DMS 273 treated with DMSO at 0.1 percent for 48 hours (cell line): ENCODE data around the gene NPVF.

Source experiments
- DNase-seq: peaks from one replicate; lab custom pipeline; 2025; lab: John Stamatoyannopoulos, UW

The NPVF gene

DNA sequence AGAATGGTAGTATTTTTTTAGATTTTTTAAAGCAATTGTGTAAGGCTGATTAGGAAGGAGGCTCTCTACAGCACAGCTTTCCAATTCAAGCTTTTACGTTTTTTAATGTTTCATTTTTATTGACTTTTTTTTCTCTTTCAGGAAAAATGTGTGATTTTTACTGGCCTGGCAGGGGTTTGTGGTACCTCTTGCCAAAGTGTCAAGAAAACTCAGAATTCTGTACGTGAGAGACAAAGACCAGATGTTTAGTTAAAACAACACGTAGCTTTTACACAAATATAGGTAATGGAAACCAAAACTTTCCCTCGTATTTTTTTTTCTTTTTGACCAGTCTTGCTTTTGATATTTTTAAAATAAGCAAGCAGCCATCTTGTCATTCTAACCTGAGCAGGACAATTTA is 6.0 kb upstream of the NPVF start:
- no peak for DNase-seq

DNA sequence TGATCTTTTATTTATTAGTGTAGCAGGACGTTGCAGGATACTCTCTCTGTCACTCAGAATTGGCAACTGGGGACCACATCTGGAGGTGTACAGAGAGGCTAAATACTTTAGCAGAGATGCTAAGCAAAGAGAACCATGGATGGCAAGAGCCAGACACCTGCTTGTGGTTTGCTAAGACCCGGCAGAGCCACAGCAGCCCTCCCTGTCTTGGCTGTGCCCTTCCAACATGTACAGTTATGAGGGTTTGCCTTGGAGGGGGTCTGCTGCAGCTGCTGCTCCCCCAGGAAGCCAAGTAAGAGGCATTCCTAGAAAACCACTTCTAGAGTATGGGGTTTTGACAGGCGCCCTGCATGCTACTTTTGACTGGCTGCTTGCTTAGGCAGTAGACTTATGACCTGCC is 5.1 kb downstream of the NPVF start:
- no peak for DNase-seq

DNA sequence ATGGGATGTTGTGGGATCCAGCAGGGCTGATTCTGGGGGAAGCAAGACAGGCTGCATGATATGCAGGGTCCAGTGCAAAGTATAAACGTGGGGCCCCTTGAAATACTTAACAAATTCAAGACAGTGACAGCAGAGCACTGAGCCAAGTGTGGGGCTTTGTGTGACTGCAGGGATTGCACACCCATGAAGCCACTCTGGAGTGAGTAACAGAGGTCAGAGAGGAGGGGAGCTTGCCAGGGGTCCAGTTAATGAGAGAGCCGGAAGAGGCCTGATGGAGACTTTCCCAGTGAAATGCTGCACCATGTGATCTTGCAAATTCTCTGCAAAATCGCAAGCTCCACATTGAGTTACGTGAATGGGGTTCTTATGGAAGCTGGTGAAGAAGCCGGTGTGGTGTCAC is 5.6 kb downstream of the NPVF start:
- DNase-seq: no peak

DNA sequence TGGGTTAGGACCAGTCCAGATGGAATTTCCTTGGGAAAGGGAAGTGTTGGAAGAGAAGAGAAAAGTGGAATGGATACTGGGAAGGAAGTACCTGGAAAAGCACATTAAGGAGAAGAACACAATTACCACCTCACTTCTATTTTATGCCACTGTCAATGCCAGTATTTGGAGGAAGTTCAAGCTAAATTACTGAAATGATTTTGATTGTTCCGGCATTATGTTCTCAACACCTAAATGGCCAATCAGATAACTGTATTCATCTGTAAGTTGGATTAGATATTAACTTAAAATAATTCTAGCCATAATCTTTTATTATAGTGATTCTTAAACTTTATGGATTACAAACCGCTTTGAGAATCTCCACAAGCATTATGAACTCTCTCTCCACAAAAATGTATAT is 7.3 kb downstream of the NPVF start:
- no peak for DNase-seq

DNA sequence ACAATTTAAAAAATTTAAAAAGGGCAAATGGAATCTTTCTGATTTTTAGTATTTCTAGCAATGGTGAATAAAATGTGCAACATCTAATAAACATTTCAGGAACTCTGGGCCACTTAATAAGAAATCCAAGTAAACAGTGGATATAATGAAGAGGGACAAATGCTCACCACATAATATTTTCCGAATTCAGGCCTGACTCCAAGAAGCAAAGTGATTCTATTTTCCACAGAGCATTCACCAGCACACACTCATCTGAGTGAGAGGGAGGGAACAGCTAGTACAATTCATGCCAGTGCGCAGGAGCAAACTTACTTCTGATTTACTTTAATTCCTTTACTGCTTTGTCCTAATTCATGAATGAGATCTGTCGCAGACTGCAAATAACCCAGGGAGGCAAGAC is 10.1 kb downstream of the NPVF start:
- DNase-seq: no peak

DNA sequence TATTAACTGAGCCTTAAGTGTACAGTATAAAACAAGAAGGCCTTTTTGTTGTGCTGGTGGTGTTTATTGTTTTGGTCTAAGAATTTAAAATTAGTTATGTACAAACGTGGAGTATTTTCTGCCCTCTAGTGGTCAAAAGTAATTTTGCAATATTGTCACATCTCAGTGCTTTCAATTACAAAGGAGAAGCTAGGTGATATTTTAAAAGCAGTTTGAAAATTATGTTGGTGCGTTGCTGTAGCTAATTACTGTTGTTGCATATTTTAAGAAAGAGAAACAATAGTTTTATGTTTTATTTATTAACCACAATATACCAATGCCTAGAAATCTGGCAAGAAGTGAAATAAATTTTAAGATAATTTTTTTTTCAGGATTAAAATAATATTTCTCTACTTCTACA is 11.4 kb downstream of the NPVF start:
- peak; percentile 22 for DNase-seq

DNA sequence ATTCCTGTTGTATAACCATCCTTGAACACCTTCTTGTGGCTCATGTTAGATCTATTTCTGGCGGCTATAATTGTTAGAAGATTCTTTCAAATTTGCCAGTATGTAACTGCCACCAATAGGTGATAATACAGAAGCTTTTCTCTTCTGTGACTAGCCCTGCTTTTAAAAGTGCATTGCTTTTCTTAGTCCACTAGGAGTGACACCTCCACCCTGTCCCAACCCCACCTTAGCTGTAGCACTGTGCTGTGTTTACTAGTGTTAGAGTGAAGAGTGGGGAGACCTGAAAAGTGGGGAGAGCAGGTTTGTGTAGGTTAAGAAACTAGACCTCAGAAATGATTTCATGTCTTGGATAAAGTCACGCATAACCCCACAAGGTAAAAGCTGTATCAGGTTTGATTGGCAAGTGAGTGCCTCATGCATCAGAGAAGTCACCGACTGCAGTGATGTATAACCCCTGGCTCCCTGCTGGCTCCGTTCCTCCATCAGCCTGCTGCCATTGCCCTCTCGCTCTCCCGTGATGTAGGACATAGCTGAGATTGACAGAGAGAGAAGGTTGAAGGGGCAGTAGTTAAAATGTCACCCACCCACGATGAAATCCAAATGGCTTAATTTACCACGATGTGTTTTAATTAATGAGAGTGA is 12.5 kb downstream of the NPVF start:
- DNase-seq: no peak

DNA sequence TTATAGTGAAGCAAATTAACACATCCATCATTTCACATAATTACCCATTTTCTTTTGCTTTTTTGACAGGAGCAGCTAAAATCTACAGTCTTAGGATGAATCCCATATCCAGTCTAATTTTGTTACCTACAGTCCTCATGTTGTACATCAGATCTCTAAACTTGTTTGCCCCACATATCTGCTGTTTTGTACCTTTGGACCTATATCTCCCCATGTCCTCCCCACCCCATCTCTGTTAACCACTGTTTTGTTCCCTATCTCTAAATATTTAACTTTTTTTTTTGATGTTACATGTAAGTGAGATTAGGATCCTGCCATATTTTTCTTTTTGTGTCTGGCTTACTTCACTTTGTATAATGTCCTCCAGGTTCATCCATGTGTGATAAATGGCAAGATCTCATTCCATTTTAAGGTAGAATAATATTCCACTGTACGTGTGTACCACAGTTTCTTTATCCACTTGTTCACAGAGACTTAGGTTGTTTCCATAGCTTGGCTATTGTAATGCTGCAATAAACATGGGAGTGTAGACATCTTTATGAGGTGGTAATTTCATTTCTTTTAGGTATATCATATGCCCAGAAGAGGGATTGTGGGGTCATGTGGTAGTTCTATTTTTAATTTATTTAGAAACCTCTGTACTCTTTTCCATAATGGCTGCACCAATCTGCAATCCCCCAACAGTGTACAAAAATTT is 19.6 kb downstream of the NPVF start:
- DNase-seq: no peak

DNA sequence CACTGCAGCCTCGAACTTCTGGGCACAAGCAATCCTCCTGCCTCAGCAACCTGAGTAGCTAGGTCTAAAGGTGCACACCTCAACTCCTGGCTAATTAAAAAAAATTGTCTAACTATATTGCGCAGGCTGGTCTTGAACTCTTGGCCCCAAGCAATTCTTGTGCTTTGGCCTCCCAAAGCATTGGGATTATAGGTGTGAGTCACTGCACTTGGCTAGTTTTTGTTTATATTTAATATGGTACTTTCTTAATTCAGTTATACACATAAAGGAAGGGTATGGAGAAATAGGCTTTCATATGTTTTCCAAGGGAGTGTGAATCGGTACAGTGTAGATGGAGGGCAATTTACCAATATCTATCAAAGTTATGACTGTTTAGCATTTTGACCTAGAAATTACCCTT is 20.4 kb downstream of the NPVF start:
- no peak for DNase-seq

DNA sequence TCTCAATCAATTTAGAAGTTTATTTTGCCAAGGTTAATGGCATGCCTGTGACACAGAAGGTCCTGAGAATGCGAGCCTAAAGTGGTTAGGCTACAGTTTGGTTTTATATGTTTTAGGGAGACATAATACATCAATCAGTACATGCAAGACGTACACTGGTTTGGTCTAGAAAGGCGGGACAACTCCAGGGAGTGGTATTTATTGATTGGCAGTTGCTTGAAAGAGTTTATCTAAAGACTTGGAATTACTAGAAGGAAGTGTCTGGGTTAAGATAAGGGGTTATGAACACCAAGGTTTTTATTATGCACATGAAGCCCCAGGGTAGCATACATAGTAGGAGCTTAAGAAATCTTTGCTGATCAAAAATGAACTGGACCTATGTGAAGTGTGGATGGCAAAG is 21.5 kb downstream of the NPVF start:
- DNase-seq: no peak

DNA sequence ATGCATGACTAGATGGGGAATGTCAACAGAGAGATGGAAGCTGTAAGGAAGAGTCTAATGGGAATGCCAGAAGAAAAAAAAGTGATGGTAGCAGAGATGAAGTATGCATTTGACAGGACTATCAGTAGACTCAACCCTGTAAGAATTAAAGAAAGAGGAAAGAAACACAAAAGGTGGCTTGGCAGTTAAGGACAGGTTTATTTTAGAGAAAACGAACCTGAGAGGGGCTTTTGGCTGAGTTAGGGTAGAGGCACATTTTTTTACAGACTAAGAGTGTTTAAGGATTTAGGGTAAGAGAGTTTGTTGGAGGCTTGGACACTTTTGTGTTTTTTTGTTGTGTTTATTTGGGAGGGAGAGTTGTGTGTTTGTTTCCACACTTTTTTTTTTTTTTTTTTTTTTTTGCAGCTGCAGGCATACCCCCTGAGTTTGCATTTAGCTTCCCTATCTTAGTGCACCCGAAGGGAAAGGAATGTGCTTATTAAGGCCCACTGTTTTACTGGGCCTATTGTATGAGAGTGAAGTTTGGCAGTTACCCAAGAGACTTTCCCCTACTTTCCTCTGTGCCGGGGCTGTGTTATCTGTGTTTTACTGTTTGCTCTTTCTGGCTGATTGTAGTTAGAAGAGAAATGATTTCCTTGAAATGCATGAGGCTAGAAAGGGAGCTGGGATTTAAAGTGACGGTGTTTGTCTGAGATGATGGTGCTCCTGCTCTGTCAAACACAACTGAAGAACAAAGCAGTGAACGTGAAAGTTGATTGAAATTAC is 32.0 kb downstream of the NPVF start:
- DNase-seq: no peak

DNA sequence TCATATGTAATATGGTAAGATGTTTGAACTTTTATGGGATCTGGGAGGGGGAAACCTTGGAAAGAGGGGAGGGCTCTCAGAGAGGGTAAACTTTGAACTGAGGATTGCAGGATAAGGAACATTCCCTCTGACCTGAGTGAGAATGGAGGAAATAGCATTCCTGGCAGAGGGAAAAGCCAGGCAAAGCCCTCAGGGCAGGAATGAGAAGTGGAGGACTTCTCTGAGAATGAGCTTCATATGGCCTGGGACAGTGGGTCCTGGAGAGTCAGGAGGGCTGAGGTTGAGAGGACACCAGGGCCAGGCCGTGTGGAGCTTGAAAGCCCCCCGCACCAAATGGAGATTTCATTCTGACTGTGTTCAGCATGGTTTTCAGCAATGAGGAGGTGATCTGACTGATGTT is 34.2 kb downstream of the NPVF start:
- DNase-seq: no peak

DNA sequence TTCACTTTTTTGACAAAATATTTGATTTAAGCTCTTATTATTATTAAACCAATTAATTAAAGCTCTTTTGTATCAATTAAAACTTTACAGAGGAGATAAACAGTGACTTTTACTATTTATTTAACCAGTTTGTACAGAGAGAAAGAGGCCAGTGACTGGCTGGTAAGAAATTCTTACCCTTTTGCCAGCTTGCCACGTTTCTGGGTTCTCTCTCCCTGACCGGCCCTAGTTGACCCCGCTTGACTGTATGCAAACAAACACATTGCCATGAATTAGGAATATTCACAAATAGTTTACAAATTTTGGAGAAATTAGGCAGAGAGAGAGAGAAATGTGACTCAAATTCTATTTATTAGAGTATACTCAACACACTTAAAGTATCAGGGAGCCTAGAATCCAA is 36.2 kb downstream of the NPVF start:
- no peak for DNase-seq

DNA sequence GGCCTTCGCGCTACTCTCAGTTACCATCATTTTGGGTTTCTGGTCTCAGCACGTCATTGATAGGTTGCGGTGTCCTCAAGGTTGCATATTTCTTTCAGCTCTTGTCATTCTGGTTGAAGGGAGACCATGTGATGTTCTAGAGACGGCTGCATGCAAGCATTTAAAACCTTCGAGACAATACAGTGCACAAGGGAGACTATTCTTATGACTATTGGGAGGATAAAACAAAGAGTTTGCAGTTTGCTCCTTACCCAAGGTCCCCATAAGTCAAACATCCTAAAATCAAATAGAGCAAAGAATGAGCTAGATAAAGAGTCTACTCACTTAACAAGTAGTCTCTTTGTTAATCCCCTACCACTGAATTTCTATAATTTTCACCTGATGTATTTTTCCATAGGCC is 39.1 kb downstream of the NPVF start:
- DNase-seq: no peak

DNA sequence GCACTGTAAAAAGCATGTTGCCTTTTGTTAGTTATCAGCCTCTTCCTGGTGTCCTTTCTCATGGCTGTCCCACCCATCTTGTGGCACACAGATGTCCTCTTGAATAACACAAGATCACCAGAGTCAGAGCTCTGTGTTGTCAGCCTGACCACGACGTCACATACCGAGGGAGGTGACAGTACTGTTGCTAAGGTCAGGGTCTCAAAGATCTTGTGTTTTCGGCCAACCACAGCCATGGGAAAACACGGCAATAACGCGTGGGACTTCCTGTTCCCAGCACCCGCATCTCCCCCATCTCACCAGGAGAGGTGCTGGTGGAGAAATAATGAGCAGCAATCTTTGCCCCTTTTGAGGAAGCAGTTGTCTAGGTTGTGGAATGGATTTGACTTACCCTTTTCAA is 40.4 kb downstream of the NPVF start:
- no peak for DNase-seq

DNA sequence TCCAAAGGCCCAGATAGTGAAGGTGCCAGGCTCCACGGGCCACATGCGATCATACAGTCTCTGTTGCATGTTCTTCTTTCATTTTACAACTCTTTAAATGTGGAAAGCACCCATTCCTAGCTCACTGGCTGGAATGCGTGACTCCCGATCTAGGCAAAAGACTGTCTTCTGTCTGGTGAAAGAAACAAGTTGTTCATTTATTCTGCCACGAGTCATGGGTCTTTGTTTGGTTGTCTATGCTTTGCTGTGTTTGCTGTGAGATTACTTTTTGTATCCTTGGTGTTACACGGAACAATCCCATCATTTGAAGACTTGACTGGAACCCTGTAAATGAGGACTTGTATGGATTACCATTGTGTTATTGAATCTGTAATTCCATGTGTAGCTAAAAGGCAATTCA is 41.9 kb downstream of the NPVF start:
- DNase-seq: no peak

DNA sequence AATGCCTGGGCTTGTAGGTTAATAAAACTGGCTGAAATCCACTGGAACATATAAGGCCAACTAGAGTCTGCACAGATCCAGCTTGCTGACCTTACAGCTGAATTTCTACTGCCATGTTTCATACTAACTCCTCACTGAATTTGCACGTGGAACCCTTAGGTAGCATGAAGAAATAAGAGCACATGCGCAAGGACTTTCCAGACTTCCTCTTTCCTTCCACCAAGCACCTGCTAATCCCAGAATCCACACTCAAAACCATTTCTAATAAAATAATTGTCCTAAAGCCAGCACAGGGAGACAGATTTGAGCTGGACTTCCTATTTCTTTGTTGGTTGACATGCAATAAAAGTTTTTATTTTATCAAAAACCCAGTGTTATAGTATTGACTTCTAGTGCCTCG is 46.8 kb downstream of the NPVF start:
- DNase-seq: no peak

DNA sequence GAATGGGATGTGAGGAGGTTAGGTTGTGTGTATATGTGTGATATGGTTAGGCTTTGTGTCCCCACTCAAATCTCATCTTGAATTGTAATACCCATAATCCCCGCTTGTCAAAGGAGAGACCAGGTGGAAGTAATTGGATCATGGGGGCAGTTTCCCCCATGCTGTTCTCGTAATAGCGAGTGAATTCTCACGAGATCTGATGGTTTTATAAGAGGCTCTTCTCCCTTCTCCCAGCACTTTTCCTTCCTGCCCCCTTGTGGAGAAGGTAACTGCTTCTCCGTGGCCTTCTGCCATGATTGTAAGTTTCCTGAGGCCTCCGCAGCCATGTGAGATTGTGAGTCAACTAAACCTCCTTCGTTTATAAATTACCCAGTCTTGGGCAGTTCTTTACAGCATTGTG is 47.3 kb downstream of the NPVF start:
- DNase-seq: no peak

DNA sequence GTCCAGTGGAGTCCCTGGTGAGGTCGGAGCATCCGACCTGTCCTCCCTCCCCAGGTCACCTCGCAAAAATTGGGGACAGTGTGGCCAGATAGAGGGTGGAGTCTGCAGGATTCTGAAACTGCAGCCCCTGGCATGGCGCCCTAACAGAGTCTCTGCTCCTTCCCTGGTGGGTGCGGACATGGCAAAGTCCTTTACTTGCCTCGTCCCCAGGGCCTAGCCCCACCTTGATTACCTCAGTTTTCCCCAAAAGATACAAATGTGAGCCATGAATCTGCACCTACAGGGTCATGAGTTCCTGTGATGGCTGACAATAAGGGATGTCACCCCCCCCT is 47.7 kb downstream of the NPVF start:
- DNase-seq: no peak

DNA sequence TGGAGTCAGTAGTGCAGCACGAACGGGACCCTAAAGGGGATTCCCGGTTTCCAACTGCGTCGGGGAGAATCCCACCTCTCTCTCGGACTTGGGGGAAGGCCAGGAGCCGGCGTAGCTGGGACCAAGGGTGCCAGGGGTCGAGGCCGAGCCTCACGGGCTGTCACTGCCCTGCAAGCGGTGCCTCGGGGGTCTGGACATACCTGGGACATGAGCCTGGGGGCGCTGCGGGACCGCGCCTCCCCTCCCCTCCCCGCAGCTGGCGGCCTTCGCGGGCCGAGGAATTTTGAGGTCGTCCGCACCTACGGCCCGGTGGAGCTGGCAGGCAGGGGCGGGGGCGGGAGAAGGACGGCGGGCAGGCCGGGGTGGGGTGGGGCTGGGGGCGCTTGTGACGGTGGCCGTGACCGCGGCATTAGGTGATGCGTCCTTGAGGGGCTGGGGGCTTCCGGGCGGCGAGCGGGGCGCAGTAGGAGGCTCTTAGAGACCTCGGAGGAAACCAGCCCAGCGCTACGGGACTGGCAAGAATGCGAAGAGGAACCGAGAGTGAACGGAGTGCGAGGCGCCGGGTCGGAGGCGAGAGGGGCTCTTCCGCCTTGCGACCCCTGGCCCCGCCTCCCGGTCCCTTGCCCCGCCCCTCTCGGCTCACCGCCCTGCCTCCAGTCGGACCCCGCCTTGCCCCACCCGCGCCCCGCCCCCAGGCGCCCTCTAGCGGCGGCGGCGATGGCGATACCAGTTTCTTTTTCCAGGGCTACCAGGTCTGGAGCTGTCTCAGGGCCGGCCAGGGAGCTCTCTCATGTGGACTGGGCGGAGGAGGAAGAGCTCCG is 48.3 kb downstream of the NPVF start:
- peak; percentile 74 for DNase-seq

DNA sequence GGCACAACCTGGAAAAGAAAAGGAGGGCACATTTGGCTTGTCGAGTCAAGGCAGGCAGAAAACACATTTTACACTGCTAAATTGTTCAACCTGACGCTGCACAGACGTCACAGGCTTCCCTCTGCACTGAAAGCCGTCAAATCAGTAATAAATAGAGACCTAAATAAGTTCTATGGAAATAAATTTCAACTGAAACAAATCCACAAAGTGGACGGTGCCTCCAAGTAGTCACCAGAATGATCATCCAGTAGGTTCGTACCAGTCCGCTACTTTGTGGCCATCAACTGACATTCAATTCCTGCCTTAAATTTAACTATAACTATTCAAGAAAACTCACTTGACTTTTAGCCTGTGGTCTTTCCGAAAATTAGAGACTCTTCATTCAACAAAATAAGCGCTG is 49.0 kb downstream of the NPVF start:
- no peak for DNase-seq
